OCI-LY3 (cell line): ENCODE results near the gene SYT2.

Source experiments
- H2AFZ ChIP-seq: fragments of 200-600, 300-600 bp; shearing (Covaris generic); 2 replicates; pipeline ENCODE4 v1.6.0; 2014; ENCODE audit warnings: antibody characterized with exemption, low read depth, low read length
- H3K27ac ChIP-seq: fragments of 200-600, 300-600 bp; sonication (generic); 2 replicates; pipeline ENCODE4 v1.5.1; 2014; ENCODE audit warnings: mild to moderate bottlenecking, low read length, moderate library complexity, mixed read lengths
- H3K27me3 ChIP-seq: fragments of 200-600, 300-600 bp; sonication (generic); 2 replicates; pipeline ENCODE4 v1.6.1; 2014; ENCODE audit warnings: low read depth, low read length, mixed read lengths
- H3K36me3 ChIP-seq: fragments of 200-600, 300-600 bp; sonication (generic); replicated peaks from 2 replicates; pipeline ENCODE3; 2014; ENCODE audit warnings: low read depth, low read length, mixed read lengths
- H3K4me1 ChIP-seq: fragments of 300-600, 200-600 bp; sonication (generic); 2 replicates; pipeline ENCODE4 v1.6.1; 2014; ENCODE audit warnings: low read length, mixed read lengths
- H3K4me2 ChIP-seq: fragments of 200-600, 300-600 bp; sonication (generic); 2 replicates; pipeline ENCODE4 v1.6.1; 2014; ENCODE audit warnings: low read length, mixed read lengths
- H3K4me3 ChIP-seq: fragments of 300-600, 200-600 bp; sonication (generic); 2 replicates; pipeline ENCODE4 v1.5.1; 2014; ENCODE audit warnings: antibody characterized with exemption, mild to moderate bottlenecking, low read length, moderate library complexity
- H3K79me2 ChIP-seq: fragments of 300-600, 200-600 bp; shearing (Covaris generic); 2 replicates; pipeline ENCODE4 v1.6.1; 2014; ENCODE audit warnings: mild to moderate bottlenecking, low read length, mixed read lengths
- H3K9ac ChIP-seq: fragments of 300-600, 200-600 bp; shearing (Covaris generic); 2 replicates; pipeline ENCODE4 v1.6.0; 2014; ENCODE audit warnings: mild to moderate bottlenecking, low read length, moderate library complexity
- H3K9me3 ChIP-seq: fragments of 200-600, 300-600 bp; shearing (Covaris generic); 2 replicates; pipeline ENCODE4 v1.6.1; 2014; ENCODE audit warnings: low read length, mixed read lengths; ENCODE audit not compliant: insufficient read depth
- H4K20me1 ChIP-seq: fragments of 200-600, 300-600 bp; sonication (generic); 2 replicates; pipeline ENCODE4 v1.6.1; 2016; ENCODE audit warnings: low read length, mixed read lengths; ENCODE audit not compliant: insufficient read depth
- EZH2phosphoT487 ChIP-seq: fragments of 200-600 bp; shearing (Covaris generic); IDR thresholded peaks from 2 replicates; pipeline ENCODE4 v1.6.1; 2018; ENCODE audit warnings: antibody characterized with exemption, mixed run types, low read depth
- TF ChIP-seq, protein P1 (sequence below): fragments of 200-600, 300-600 bp; sonication (generic); IDR thresholded peaks from 2 replicates; pipeline ENCODE4 v1.5.1; 2014; ENCODE audit warnings: antibody characterized with exemption, low read length, low read depth

The SYT2 gene

GRCh38 chr1:202644219-202645096, 65.8 kb downstream of the SYT2 start:
- no peaks in the 10 kb centered on the region for H3K79me2 ChIP-seq
- no peak overlapping the region for H2AFZ ChIP-seq
- no peak overlapping the region for H3K4me2 ChIP-seq
- no peaks in the 10 kb centered on the region for H3K36me3 ChIP-seq
- no peak overlapping the region for H3K9ac ChIP-seq
- H3K4me1 ChIP-seq = no peaks in the 10 kb centered on the region
- no peak overlapping the region for H3K4me3 ChIP-seq
- H3K27ac ChIP-seq = no peak overlapping the region
- TF ChIP-seq EZH2phosphoT487 = no peak
- TF ChIP-seq, protein P1, sequence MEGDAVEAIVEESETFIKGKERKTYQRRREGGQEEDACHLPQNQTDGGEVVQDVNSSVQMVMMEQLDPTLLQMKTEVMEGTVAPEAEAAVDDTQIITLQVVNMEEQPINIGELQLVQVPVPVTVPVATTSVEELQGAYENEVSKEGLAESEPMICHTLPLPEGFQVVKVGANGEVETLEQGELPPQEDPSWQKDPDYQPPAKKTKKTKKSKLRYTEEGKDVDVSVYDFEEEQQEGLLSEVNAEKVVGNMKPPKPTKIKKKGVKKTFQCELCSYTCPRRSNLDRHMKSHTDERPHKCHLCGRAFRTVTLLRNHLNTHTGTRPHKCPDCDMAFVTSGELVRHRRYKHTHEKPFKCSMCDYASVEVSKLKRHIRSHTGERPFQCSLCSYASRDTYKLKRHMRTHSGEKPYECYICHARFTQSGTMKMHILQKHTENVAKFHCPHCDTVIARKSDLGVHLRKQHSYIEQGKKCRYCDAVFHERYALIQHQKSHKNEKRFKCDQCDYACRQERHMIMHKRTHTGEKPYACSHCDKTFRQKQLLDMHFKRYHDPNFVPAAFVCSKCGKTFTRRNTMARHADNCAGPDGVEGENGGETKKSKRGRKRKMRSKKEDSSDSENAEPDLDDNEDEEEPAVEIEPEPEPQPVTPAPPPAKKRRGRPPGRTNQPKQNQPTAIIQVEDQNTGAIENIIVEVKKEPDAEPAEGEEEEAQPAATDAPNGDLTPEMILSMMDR = no peak
- no peaks in the 10 kb centered on the region for H3K9me3 ChIP-seq
- peaks cover 9% of the 10 kb centered on the region; the same call in 1 of the 2 replicates for H4K20me1 ChIP-seq
- peaks cover 52% of the 10 kb centered on the region for H3K27me3 ChIP-seq

GRCh38 chr1:202643397-202644218, 66.6 kb downstream of the SYT2 start:
- Histone ChIP-seq H3K4me3 (no peak overlapping the region), H3K4me1 (no peaks in the 10 kb centered on the region), H3K36me3 (no peaks in the 10 kb centered on the region), H3K27me3 (peaks cover 50% of the 10 kb centered on the region), H4K20me1 (peaks cover 10% of the 10 kb centered on the region; the same call in 1 of the 2 replicates), H2AFZ (no peak overlapping the region), H3K9me3 (no peaks in the 10 kb centered on the region), H3K79me2 (no peaks in the 10 kb centered on the region), H3K27ac (no peak overlapping the region), H3K9ac (no peak overlapping the region), H3K4me2 (no peak overlapping the region)
- TF ChIP-seq, protein P1 = no peak
- no peak for TF ChIP-seq EZH2phosphoT487

DNA sequence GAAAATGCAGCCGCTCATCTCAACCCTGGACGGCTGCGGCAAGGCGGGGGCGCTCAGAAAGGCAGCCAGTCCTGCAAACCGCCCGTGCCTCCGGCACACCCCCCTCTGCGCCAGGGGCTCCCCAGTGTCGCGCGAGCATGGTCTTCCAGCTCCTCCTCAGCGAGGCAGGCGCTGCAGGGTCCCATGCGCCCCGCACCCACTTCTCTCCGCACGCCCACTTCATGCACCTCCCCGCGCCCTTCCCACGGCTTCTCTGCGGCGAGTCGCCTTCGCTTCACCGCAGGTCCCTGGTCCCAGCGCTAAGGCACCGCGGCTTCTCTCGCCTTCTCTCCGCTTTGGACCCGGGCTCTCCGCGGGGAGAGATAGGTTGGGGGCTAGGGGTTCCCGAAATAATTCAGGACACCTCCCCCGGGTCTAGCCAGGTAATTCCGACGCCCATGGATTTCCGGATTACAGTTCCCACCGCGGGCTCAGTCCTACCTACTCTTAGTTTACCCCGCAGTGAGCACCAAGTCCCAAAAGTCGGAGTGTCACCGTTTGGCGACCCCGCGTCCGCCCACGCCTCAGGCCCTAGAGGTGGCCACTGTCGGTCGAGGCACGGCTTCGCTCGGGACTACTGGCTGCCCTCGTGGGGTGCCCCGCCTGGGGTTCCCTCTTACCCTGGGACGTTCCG, 67.5 kb downstream of the SYT2 start:
- Histone ChIP-seq H4K20me1 (peaks cover 10% of the 10 kb centered on the region; the same call in 1 of the 2 replicates), H3K27me3 (peaks cover 52% of the 10 kb centered on the region), H3K79me2 (no peaks in the 10 kb centered on the region), H3K36me3 (no peaks in the 10 kb centered on the region), H2AFZ (no peak overlapping the region), H3K9ac (no peak overlapping the region), H3K4me2 (no peak overlapping the region), H3K27ac (no peak overlapping the region), H3K4me3 (no peak overlapping the region), H3K4me1 (no peaks in the 10 kb centered on the region), H3K9me3 (no peaks in the 10 kb centered on the region)
- no peak for TF ChIP-seq EZH2phosphoT487
- TF ChIP-seq, protein P1 = no peak
